SHP77 treated with DMSO at 0.1 percent for 48 hours (cell line): ENCODE data around the gene YEATS2.
"Not testable (repeated sequence)": the region's sequence is repeated elsewhere in the genome, so short reads cannot be mapped to it uniquely, and the experiment has no call there.

Source experiments
- DNase-seq: peaks from one replicate; lab custom pipeline; 2025; lab: John Stamatoyannopoulos, UW

YEATS2 gene

GRCh38 chr3:183697610-183698317, at the start of gene YEATS2:
TSS of gene YEATS2 (plus strand) at chr3:183697797. CDS start at chr3:183715163, 17,366 bp downstream.
- DNase-seq: peak; percentile 43

- no peak for DNase-seq
Observed at GRCh38 chr3:183650554-183650953, 47.0 kb upstream of the YEATS2 start.

- no peak for DNase-seq
Observed at GRCh38 chr3:183653209-183654064, 44.2 kb upstream of the YEATS2 start.

- DNase-seq: no peak
Observed at GRCh38 chr3:183654727-183655126, 42.9 kb upstream of the YEATS2 start.

GRCh38 chr3:183662099-183662498, 35.5 kb upstream of the YEATS2 start:
- DNase-seq: no peak

- peak; percentile 10 for DNase-seq
Observed at GRCh38 chr3:183664913-183665381, 32.6 kb upstream of the YEATS2 start.

- no peak for DNase-seq
Observed at GRCh38 chr3:183680061-183680460, 17.5 kb upstream of the YEATS2 start.

- no peak for DNase-seq
Observed at GRCh38 chr3:183687705-183688104, 9.9 kb upstream of the YEATS2 start.

GRCh38 chr3:183688874-183689273, 8.7 kb upstream of the YEATS2 start:
- DNase-seq: no peak

GRCh38 chr3:183689621-183690020, 8.0 kb upstream of the YEATS2 start:
- DNase-seq: not testable (repeated sequence)

GRCh38 chr3:183690402-183690995, 7.1 kb upstream of the YEATS2 start:
- no peak for DNase-seq

- no peak for DNase-seq
Observed at GRCh38 chr3:183692436-183692835, 5.2 kb upstream of the YEATS2 start.

- DNase-seq: no peak
Observed at GRCh38 chr3:183695569-183696364, 1.8 kb upstream of the YEATS2 start.

GRCh38 chr3:183697123-183697609, 431 bp upstream of the YEATS2 start:
- no peak for DNase-seq

- DNase-seq: no peak
Observed at GRCh38 chr3:183698318-183698751, 738 bp downstream of the YEATS2 start.

- DNase-seq: no peak
Observed at GRCh38 chr3:183698756-183699155, 1.2 kb downstream of the YEATS2 start.

GRCh38 chr3:183699238-183699947, 1.8 kb downstream of the YEATS2 start:
- no peak for DNase-seq

GRCh38 chr3:183701744-183702143, 4.1 kb downstream of the YEATS2 start:
- DNase-seq: no peak

- not testable (repeated sequence) for DNase-seq
Observed at GRCh38 chr3:183703892-183704291, 6.3 kb downstream of the YEATS2 start.

GRCh38 chr3:183710231-183710630, 12.6 kb downstream of the YEATS2 start:
- no peak for DNase-seq

GRCh38 chr3:183711516-183711915, 13.9 kb downstream of the YEATS2 start:
- DNase-seq: no peak
